HCT116 (cell line): ENCODE data around the gene ZNF630. TPM values are rescaled to one million over a fixed set of nuclear protein-coding genes. Genes with fewer than 3 reads are reported as not detected.

ENCODE experiments used
- ATAC-seq: fragments of 200-7000 bp; cut with Tn5 transposase; 2 replicates; pipeline ENCODE4 v1.9.1; 2020; ENCODE audit warnings: mild to moderate bottlenecking, moderate library complexity
- BruUV-seq: library from RNA; stranded (reverse); fragments of 400-500 nt; replicated peaks from 2 replicates; lab custom pipeline; 2021; lab: Mats Ljungman, UMichigan
- CTCF ChIA-PET: fragments of 300-600 bp; sonication (Branson Sonifier 250); formaldehyde crosslinking; loops from one replicate; lab custom pipeline; 2021; ENCODE audit warnings: antibody characterized with exemption; lab: Charles Lee
- POLR2A ChIA-PET: fragments of 300-600, 350-600 bp; sonication (Branson Sonifier 250); formaldehyde crosslinking; loops from one replicate; lab custom pipeline; 2021; ENCODE audit warnings: antibody characterized with exemption; lab: Charles Lee
- RAD21 ChIA-PET, 2 experiments: fragments of 300-600 bp; sonication (Branson Sonifier 250); formaldehyde crosslinking; loops; one replicate each; lab custom pipeline; 2023; ENCODE audit warnings: low total read pairs in 2 of 2; ENCODE audit not compliant: uncharacterized antibody in 2 of 2, unreplicated experiment in 2 of 2, low non-redundant PET in 1 of 2; lab: Charles Lee
- DNase-seq: peaks from one replicate; pipeline ENCODE4 v3.0.0-alpha.2; 2010; ENCODE audit warnings: low read depth, low spot score
- H2AFZ ChIP-seq: fragments of 200-600 bp; shearing (Covaris generic), sonication (generic); 2 replicates; pipeline ENCODE4 v1.6.1; 2017; ENCODE audit warnings: low read depth, mixed run types, mixed read lengths, antibody characterized with exemption, low read length; ENCODE audit not compliant: poor library complexity, severe bottlenecking
- H3K27ac ChIP-seq: 2 replicates; pipeline ENCODE4 v1.5.1; 2012; ENCODE audit warnings: low read depth, low read length
- H3K27me3 ChIP-seq: fragments of 200-600 bp; sonication (generic); 2 replicates; pipeline ENCODE4 v1.6.1; 2016; ENCODE audit warnings: mixed run types, low read length, mixed read lengths; ENCODE audit not compliant: insufficient read depth
- H3K36me3 ChIP-seq, 2 experiments: fragments of 200-500 bp in 1 of 2; fragments of 200-600 bp in 1 of 2; sonication (Bioruptor generic) in 1 of 2; sonication (generic) in 1 of 2; 2 replicates each; pipeline versions ENCODE4 v1.5.1 to v1.6.1; 2014 to 2016; ENCODE audit warnings: low read length in 2 of 2, inconsistent platforms in 1 of 2, mixed read lengths in 1 of 2, mixed run types in 1 of 2; ENCODE audit not compliant: insufficient read depth in 2 of 2, control insufficient read depth in 1 of 2
- H3K4me1 ChIP-seq, 2 experiments: fragments of 200-600 bp in 1 of 2; sonication (generic) in 1 of 2; 2 replicates each; pipeline versions ENCODE4 v1.5.1 to v1.6.1; 2012 to 2017; ENCODE audit warnings: low read length in 2 of 2, inconsistent platforms in 1 of 2, mild to moderate bottlenecking in 1 of 2, mixed read lengths in 1 of 2, mixed run types in 1 of 2, moderate library complexity in 1 of 2; ENCODE audit not compliant: insufficient read depth in 2 of 2, control insufficient read depth in 1 of 2
- H3K4me2 ChIP-seq: fragments of 200-600 bp; sonication (generic); 2 replicates; pipeline ENCODE4 v1.6.1; 2017; ENCODE audit warnings: mixed run types, low read length, mixed read lengths
- H3K4me3 ChIP-seq, 2 experiments: fragments of 200-600 bp in 1 of 2; sonication (generic) in 1 of 2; replicated peaks in 1 of 2; 2 replicates each; pipeline ENCODE4 v1.5.1; 2011 to 2016; ENCODE audit warnings: low read length in 2 of 2, control low read depth in 1 of 2, low read depth in 1 of 2, mild to moderate bottlenecking in 1 of 2, mixed read lengths in 1 of 2, mixed run types in 1 of 2
- H3K79me2 ChIP-seq: fragments of 200-600 bp; sonication (generic); 2 replicates; pipeline ENCODE4 v1.6.1; 2017; ENCODE audit warnings: mild to moderate bottlenecking, mixed run types, low read length, moderate library complexity, mixed read lengths; ENCODE audit not compliant: insufficient read depth
- H3K9ac ChIP-seq: fragments of 200-600 bp; sonication (generic); 2 replicates; pipeline ENCODE4 v1.6.1; 2016; ENCODE audit warnings: low read length, mixed read lengths
- H3K9me2 ChIP-seq: fragments of 200-600 bp; sonication (generic), shearing (Covaris generic); 2 replicates; pipeline ENCODE4 v1.6.1; 2017; ENCODE audit warnings: mixed run types, mild to moderate bottlenecking, moderate library complexity; ENCODE audit not compliant: insufficient read depth
- H3K9me3 ChIP-seq, 2 experiments: fragments of 200-500 bp in 1 of 2; fragments of 200-600 bp in 1 of 2; sonication (Bioruptor generic) in 1 of 2; sonication (generic) in 1 of 2; 2 replicates each; pipeline ENCODE4 v1.6.1; 2014 to 2017; ENCODE audit warnings: low read length in 2 of 2, mixed read lengths in 2 of 2, inconsistent platforms in 1 of 2, low read depth in 1 of 2, mild to moderate bottlenecking in 1 of 2, mixed run types in 1 of 2, moderate library complexity in 1 of 2; ENCODE audit not compliant: control insufficient read depth in 1 of 2, insufficient read depth in 1 of 2
- H4K20me1 ChIP-seq: fragments of 200-600 bp; sonication (generic), shearing (Covaris generic); 2 replicates; pipeline ENCODE4 v1.6.1; 2017; ENCODE audit warnings: mixed run types, mild to moderate bottlenecking, moderate library complexity; ENCODE audit not compliant: insufficient read depth
- EZH2 ChIP-seq: fragments of 200-600 bp; sonication (generic); IDR thresholded peaks from 2 replicates; pipeline ENCODE4 v1.6.1; 2017; ENCODE audit warnings: antibody characterized with exemption, mixed run types
- EZH2phosphoT487 ChIP-seq: fragments of 200-600 bp; IDR thresholded peaks from 2 replicates; pipeline ENCODE4 v1.6.1; 2018; ENCODE audit warnings: antibody characterized with exemption, borderline replicate concordance
- MAX ChIP-seq: IDR thresholded peaks from 2 replicates; pipeline ENCODE4 v1.6.1; 2012
- POLR2AphosphoS5 ChIP-seq: IDR thresholded peaks from 2 replicates; pipeline ENCODE4 v1.6.1; 2011; ENCODE audit warnings: mild to moderate bottlenecking, low read depth, low read length, moderate library complexity
- REST ChIP-seq: IDR thresholded peaks from 2 replicates; pipeline ENCODE4 v1.6.1; 2012; ENCODE audit warnings: low read depth
- SIN3A ChIP-seq: IDR thresholded peaks from 2 replicates; pipeline ENCODE4 v1.6.1; 2012; ENCODE audit warnings: low read depth
- TCF7L2 ChIP-seq: IDR thresholded peaks from 2 replicates; pipeline ENCODE4 v1.7.0; 2011; ENCODE audit warnings: borderline replicate concordance, inconsistent platforms; ENCODE audit not compliant: insufficient read depth, insufficient read length; ENCODE audit errors: extremely low read depth
- YY1 ChIP-seq: IDR thresholded peaks from 2 replicates; pipeline ENCODE4 v1.6.1; 2011; ENCODE audit warnings: low read length, low read depth, moderate library complexity, mild to moderate bottlenecking; ENCODE audit not compliant: insufficient replicate concordance; ENCODE audit errors: extremely low read depth
- ZFX ChIP-seq: fragments of 450-650 bp; IDR thresholded peaks from 2 replicates; pipeline ENCODE4 v1.6.1; 2017
- intact Hi-C: fragments of 100-400 bp; cut with micrococcal nuclease; formaldehyde crosslinking; loops from 2 replicates; pipeline ENCODE4 v1.10.0; 2022
- total RNA-seq: library from RNA; stranded (reverse); gene quantifications from one replicate; pipeline ENCODE4 v1.2.1, GENCODE V29; 2021; ENCODE audit not compliant: unreplicated experiment
- TF ChIP-seq, protein P1 (sequence below), 3 experiments: fragments of 200-600 bp in 1 of 3; sonication (generic) in 1 of 3; IDR thresholded peaks in 2 of 3; conservative IDR thresholded peaks in 1 of 3; 2 replicates each; pipeline ENCODE4 v1.5.1; 2012 to 2017; ENCODE audit warnings: low read depth in 2 of 3, low read length in 2 of 3, antibody characterized with exemption in 1 of 3, borderline replicate concordance in 1 of 3, control low read depth in 1 of 3, mild to moderate bottlenecking in 1 of 3, mixed read lengths in 1 of 3, mixed run types in 1 of 3, moderate library complexity in 1 of 3; ENCODE audit not compliant: insufficient read depth in 1 of 3

ZNF630 gene
- total RNA-seq, 1 experiment from 2014 or later, result not detected

- POLR2A ChIA-PET, result no interaction called here
- TF ChIP-seq EZH2phosphoT487 (no peak), POLR2AphosphoS5 (no peak), EZH2 (no peak), MAX (no peak), SIN3A (no peak), YY1 (no peak), REST (no peak), ZFX (no peak), TCF7L2 (no peak)
- TF ChIP-seq, protein P1, sequence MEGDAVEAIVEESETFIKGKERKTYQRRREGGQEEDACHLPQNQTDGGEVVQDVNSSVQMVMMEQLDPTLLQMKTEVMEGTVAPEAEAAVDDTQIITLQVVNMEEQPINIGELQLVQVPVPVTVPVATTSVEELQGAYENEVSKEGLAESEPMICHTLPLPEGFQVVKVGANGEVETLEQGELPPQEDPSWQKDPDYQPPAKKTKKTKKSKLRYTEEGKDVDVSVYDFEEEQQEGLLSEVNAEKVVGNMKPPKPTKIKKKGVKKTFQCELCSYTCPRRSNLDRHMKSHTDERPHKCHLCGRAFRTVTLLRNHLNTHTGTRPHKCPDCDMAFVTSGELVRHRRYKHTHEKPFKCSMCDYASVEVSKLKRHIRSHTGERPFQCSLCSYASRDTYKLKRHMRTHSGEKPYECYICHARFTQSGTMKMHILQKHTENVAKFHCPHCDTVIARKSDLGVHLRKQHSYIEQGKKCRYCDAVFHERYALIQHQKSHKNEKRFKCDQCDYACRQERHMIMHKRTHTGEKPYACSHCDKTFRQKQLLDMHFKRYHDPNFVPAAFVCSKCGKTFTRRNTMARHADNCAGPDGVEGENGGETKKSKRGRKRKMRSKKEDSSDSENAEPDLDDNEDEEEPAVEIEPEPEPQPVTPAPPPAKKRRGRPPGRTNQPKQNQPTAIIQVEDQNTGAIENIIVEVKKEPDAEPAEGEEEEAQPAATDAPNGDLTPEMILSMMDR (IDR thresholded peaks at IDR 0.05 in 2 of 3, conservative IDR thresholded peaks at IDR 0.05 in 1 of 3; ENCODE audit: borderline replicate concordance in 1 of 3, insufficient read depth in 1 of 3, low read depth in 2 of 3, low read length in 2 of 3), result no peak
- TF ChIP-seq, all 23 proteins: peak for 0
- Histone ChIP-seq H3K36me3 (no peaks in the 10 kb centered on the region), H3K9me3 (no peaks in the 10 kb centered on the region), H3K4me1 (no peaks in the 10 kb centered on the region), H3K27ac (no peak overlapping the region), H3K27me3 (no peaks in the 10 kb centered on the region), H3K9ac (no peak overlapping the region), H3K9me2 (no peaks in the 10 kb centered on the region), H2AFZ (no peak overlapping the region), H3K4me3 (no peak overlapping the region), H3K4me2 (no peak overlapping the region), H4K20me1 (no peaks in the 10 kb centered on the region), H3K79me2 (no peaks in the 10 kb centered on the region)
- DNase-seq (no peak), ATAC-seq (no peak)
- intact Hi-C loops, result no loop called here
- CTCF ChIA-PET, result no interaction called here
- RAD21 ChIA-PET, result no interaction called here
- no TSS peak for BruUV-seq
Measured at GRCh38 chrX:48030237-48030636, 41.2 kb downstream of the ZNF630 start.
